ENCODE results near the gene CACNA2D1.

Gene CACNA2D1

DNA sequence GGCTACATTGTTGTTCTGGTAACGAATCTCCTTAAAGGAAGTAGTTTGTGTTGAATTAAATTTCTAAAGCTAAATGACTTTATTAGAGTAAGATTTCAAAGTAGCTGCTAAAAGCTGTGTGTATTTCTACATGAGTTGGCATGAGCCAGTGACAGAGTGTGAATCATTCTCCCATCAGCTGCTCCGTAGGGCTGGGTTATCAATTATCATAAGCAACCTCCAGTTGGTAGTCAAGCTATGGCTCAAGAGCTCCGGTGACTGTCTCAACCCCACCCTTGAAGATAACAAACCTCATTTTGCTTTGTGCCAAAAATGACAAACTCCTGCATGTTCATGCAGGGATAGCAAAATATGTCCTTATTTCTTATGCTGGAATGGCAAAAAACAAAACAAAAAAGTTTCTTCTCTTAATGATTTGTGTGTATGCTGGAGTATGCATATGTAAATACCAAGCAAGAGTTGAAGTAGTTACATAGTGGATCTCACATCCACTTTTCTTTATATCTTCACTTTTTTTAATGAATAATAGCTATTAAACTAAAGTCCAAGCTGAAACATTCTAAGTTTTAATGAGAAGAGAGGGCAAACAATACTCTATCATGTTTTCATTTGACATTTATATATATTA is 249.4 kb downstream of the CACNA2D1 start:
- Histone ChIP-seq H3K9me3 (ENCODE audit: control insufficient read depth, low read length) (no peaks in the 10 kb centered on the region), H3K9ac (ENCODE audit: low read length) (no peak overlapping the region), H3K4me1 (ENCODE audit: control insufficient read depth, insufficient read depth, low read length) (peaks cover 1% of the 10 kb centered on the region), H3K36me3 (ENCODE audit: control insufficient read depth, insufficient read depth, low read length) (no peaks in the 10 kb centered on the region), H3K4me3 (ENCODE audit: low read length) (no peak overlapping the region), H3K27me3 (ENCODE audit: control insufficient read depth, insufficient read depth, low read length) (no peaks in the 10 kb centered on the region)

DNA sequence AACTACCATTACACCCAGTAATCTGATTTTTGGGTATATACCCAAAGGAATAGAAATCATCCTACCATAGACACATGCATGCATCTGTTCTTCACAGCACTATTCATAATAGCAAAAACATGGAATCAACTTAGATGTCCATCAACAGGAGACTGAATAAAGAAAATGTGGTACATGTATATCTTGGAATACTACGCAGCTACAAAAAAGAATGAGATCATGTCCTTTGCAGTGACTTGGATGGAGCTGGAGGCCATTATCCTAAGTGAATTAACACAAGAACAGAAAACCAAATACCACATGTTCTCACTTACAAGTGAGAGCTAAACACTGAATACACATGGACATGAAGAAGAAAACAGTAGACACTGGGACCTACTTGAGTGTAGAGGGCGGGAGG is 254.9 kb downstream of the CACNA2D1 start:
- Histone ChIP-seq H3K4me1 (ENCODE audit: control insufficient read depth, insufficient read depth, low read length) (no peaks in the 10 kb centered on the region), H3K9ac (ENCODE audit: low read length) (no peak overlapping the region), H3K4me3 (ENCODE audit: low read length) (no peak overlapping the region)

DNA sequence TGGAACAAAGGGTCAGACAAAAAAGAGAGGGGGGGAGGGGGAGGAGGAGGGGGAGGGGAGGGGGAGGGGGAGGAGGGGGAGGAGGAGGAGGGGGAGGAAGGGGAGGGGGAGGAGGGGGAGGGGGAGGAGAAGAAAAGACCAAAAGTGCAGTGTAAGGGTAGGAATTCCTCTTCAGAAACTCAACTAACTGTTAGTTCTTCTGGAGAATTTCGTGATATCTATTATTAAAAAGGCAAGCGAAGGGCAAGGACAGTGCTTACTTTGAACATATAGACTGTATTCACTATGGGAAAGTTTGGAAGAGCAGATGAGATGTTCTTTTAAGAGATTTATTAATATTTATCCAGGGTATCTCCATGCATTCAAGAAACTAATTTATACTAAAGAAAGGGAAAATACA is 258.1 kb downstream of the CACNA2D1 start:
- no peak overlapping the region for H3K4me3 ChIP-seq (ENCODE audit: low read length)
- no peaks in the 10 kb centered on the region for H3K36me3 ChIP-seq (ENCODE audit: control insufficient read depth, insufficient read depth, low read length)
- H3K9me3 ChIP-seq (ENCODE audit: control insufficient read depth, low read length): no peaks in the 10 kb centered on the region
- no peak overlapping the region for H3K9ac ChIP-seq (ENCODE audit: low read length)
- H3K27me3 ChIP-seq (ENCODE audit: control insufficient read depth, insufficient read depth, low read length): no peaks in the 10 kb centered on the region
- no peaks in the 10 kb centered on the region for H3K4me1 ChIP-seq (ENCODE audit: control insufficient read depth, insufficient read depth, low read length)

More for the DNA sequence above, 254.9 kb downstream of the CACNA2D1 start:
- H3K36me3 ChIP-seq (ENCODE audit: control insufficient read depth, insufficient read depth, low read length): no peaks in the 10 kb centered on the region
- no peaks in the 10 kb centered on the region for H3K9me3 ChIP-seq (ENCODE audit: control insufficient read depth, low read length)
- no peaks in the 10 kb centered on the region for H3K27me3 ChIP-seq (ENCODE audit: control insufficient read depth, insufficient read depth, low read length)

DNA sequence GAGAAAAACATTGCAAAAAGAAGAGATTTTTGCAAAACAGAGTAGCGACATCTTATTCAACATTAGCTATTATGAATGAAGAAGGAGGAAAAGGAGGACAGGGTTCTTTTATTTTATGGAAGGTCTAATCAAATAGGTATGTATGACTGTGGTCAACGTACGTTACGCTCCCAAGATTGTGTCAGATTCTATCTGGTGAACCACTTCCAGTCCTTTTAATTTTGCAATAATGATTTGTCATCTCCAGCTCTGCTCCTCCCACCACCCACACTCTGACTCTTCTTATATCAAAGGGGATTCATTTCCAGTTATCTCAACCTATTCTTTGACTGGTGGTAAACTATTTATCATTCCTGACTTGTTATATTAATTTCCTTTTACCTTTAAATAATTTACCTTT is 259.9 kb downstream of the CACNA2D1 start:
- no peak overlapping the region for H3K4me3 ChIP-seq (ENCODE audit: low read length)
- H3K4me1 ChIP-seq (ENCODE audit: control insufficient read depth, insufficient read depth, low read length): no peaks in the 10 kb centered on the region
- H3K36me3 ChIP-seq (ENCODE audit: control insufficient read depth, insufficient read depth, low read length): no peaks in the 10 kb centered on the region
- no peaks in the 10 kb centered on the region for H3K27me3 ChIP-seq (ENCODE audit: control insufficient read depth, insufficient read depth, low read length)
- H3K9ac ChIP-seq (ENCODE audit: low read length): no peak overlapping the region
- H3K9me3 ChIP-seq (ENCODE audit: control insufficient read depth, low read length): no peaks in the 10 kb centered on the region

DNA sequence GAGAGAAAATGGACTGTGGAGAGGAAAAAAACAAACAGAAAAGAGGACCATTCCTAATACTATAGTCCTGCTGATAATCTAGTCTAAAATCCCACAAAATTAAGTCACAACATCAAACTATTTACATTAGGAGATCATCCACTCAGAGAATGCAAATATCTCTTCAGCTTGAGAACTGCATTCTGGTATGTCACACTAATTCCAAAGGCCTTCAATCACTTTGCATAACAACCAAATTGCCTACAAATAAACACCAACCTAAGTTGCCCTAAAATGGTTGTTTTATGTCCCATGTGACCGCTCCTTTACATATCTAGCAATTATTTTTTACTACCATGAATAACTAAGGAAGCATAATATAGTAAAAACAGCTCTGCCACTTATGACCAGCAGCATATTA is 264.3 kb downstream of the CACNA2D1 start:
- Histone ChIP-seq H3K9me3 (ENCODE audit: control insufficient read depth, low read length) (no peaks in the 10 kb centered on the region), H3K4me1 (ENCODE audit: control insufficient read depth, insufficient read depth, low read length) (no peaks in the 10 kb centered on the region), H3K4me3 (ENCODE audit: low read length) (no peak overlapping the region), H3K9ac (ENCODE audit: low read length) (no peak overlapping the region), H3K36me3 (ENCODE audit: control insufficient read depth, insufficient read depth, low read length) (no peaks in the 10 kb centered on the region), H3K27me3 (ENCODE audit: control insufficient read depth, insufficient read depth, low read length) (no peaks in the 10 kb centered on the region)

DNA sequence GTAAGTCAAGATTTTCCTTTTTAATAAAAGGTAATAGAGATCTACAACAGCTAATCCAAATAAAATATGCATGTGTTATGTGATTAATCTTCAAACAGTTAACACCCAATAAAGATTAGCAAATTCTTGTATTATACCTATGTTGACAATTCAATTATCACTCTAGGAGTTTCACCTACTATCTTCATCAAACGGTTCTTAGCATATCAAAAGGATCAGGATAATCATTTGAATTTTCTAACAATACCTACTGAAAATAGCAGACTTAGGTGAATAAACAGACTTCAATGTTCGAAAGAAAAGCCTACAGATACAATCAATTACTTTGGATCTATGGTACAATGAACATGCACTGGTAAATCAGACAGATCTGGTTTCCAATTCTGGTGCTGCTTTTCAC is 268.3 kb downstream of the CACNA2D1 start:
- Histone ChIP-seq H3K9me3 (ENCODE audit: control insufficient read depth, low read length) (no peaks in the 10 kb centered on the region), H3K9ac (ENCODE audit: low read length) (no peak overlapping the region), H3K4me3 (ENCODE audit: low read length) (no peak overlapping the region), H3K4me1 (ENCODE audit: control insufficient read depth, insufficient read depth, low read length) (no peaks in the 10 kb centered on the region), H3K27me3 (ENCODE audit: control insufficient read depth, insufficient read depth, low read length) (no peaks in the 10 kb centered on the region), H3K36me3 (ENCODE audit: control insufficient read depth, insufficient read depth, low read length) (no peaks in the 10 kb centered on the region)

DNA sequence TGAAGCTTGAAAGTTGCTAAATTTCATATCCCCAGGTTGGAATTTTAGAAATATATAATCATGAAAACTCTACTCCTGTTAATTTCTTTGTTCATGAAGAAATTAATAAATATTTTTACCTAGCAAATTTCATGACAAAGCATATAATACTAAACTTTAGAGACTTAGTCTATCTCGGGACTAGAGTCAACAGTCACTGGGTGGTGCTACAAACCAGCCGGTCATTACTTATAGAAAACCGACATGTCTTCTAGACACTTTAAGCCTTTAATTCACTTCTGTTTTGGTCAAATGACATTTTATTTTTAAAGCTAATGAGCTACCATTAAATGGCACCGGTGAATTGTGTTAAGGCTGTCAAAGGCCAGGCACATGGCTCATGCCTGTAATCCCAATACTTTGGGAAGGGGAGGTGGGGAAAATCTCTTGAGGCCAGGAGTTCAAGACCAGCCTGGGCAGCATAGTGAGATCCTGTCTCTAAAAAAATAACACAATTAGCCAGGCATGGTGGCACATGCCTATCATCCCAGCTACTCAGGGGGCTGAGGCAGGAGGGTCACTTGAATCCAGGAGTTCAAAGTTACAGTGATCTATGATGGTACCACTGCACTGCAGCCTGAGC is 270.1 kb downstream of the CACNA2D1 start:
- Histone ChIP-seq H3K4me1 (ENCODE audit: control insufficient read depth, insufficient read depth, low read length) (no peaks in the 10 kb centered on the region), H3K27me3 (ENCODE audit: control insufficient read depth, insufficient read depth, low read length) (no peaks in the 10 kb centered on the region), H3K9ac (ENCODE audit: low read length) (no peak overlapping the region), H3K4me3 (ENCODE audit: low read length) (no peak overlapping the region), H3K36me3 (ENCODE audit: control insufficient read depth, insufficient read depth, low read length) (no peaks in the 10 kb centered on the region), H3K9me3 (ENCODE audit: control insufficient read depth, low read length) (no peaks in the 10 kb centered on the region)

DNA sequence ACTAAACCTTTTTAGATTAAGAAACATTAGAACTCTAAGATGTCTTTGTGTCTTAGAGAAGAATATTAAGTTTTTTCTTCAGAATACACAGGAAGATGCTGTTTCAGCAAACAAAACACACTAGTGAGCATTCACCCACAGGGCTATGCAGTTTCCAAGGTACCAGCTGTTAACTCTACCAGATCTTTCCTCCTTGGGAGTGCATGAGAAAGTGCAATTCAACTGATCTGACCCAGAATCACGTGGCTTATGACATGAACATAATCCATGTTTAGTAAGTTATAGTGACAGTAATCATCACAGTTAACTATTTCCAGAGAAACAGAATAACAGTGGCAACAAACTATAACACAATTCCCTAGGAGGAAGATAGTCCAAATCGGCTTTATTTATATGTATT is 270.7 kb downstream of the CACNA2D1 start:
- Histone ChIP-seq H3K9ac (ENCODE audit: low read length) (no peak overlapping the region), H3K36me3 (ENCODE audit: control insufficient read depth, insufficient read depth, low read length) (no peaks in the 10 kb centered on the region), H3K27me3 (ENCODE audit: control insufficient read depth, insufficient read depth, low read length) (no peaks in the 10 kb centered on the region), H3K4me3 (ENCODE audit: low read length) (no peak overlapping the region), H3K9me3 (ENCODE audit: control insufficient read depth, low read length) (no peaks in the 10 kb centered on the region), H3K4me1 (ENCODE audit: control insufficient read depth, insufficient read depth, low read length) (no peaks in the 10 kb centered on the region)

DNA sequence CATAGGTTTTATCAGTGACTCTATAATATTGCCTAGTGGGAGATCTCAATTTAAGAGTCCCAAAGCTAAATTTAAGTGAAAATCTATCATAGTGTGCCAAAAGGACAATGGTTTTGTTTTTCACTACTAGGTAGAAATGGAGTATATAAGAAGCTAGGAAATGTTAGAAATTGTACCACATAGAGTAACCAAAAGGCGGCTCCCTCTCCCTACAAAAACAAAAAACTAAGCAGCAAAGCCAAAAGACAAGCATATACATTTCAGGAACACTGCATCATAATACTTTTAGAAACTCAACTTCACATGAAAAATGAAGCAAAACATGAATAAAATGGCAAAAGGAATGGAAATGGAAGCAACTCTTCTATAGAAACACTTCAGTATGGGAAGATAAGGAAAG is 271.6 kb downstream of the CACNA2D1 start:
- no peaks in the 10 kb centered on the region for H3K9me3 ChIP-seq (ENCODE audit: control insufficient read depth, low read length)
- H3K9ac ChIP-seq (ENCODE audit: low read length): no peak overlapping the region
- H3K4me1 ChIP-seq (ENCODE audit: control insufficient read depth, insufficient read depth, low read length): no peaks in the 10 kb centered on the region
- no peaks in the 10 kb centered on the region for H3K27me3 ChIP-seq (ENCODE audit: control insufficient read depth, insufficient read depth, low read length)
- H3K36me3 ChIP-seq (ENCODE audit: control insufficient read depth, insufficient read depth, low read length): no peaks in the 10 kb centered on the region
- H3K4me3 ChIP-seq (ENCODE audit: low read length): no peak overlapping the region

DNA sequence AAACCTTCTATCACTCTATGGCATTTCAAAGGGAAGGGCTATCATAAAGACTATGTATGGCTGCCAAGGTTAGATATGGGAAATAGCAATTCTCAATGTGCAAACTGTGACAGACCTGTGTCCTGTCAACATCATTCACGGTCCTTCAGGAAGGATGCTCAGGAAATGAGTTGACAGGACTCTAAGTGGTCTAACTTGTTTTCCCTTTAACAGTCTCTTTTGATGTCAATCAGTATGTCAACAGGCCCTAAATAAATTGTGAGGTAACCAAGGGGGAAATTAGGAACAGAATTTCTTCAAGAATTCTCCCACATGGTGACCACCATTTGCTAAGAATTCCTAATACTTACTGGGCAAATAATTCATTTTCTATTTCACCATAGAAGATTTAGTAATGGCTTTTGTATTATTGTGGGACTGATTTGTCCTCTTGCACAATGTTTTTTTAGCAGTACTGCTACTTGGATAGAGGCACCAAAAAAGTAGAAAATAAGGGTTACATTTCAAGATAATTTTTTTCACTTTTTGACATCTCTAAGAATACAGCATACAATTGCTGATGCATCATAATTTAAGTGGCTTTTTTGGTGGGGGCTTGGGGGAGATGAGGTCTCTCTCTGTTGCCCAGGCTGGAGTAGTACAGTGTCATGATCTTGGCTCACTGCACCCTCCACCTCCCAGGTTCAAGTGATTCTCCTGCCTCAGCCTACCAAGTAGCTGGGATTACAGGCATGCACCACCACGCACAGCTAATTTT is 275.8 kb downstream of the CACNA2D1 start:
- Histone ChIP-seq H3K27me3 (ENCODE audit: control insufficient read depth, insufficient read depth, low read length) (no peaks in the 10 kb centered on the region), H3K4me3 (ENCODE audit: low read length) (no peak overlapping the region), H3K4me1 (ENCODE audit: control insufficient read depth, insufficient read depth, low read length) (no peaks in the 10 kb centered on the region), H3K36me3 (ENCODE audit: control insufficient read depth, insufficient read depth, low read length) (no peaks in the 10 kb centered on the region), H3K9me3 (ENCODE audit: control insufficient read depth, low read length) (no peaks in the 10 kb centered on the region), H3K9ac (ENCODE audit: low read length) (no peak overlapping the region)

DNA sequence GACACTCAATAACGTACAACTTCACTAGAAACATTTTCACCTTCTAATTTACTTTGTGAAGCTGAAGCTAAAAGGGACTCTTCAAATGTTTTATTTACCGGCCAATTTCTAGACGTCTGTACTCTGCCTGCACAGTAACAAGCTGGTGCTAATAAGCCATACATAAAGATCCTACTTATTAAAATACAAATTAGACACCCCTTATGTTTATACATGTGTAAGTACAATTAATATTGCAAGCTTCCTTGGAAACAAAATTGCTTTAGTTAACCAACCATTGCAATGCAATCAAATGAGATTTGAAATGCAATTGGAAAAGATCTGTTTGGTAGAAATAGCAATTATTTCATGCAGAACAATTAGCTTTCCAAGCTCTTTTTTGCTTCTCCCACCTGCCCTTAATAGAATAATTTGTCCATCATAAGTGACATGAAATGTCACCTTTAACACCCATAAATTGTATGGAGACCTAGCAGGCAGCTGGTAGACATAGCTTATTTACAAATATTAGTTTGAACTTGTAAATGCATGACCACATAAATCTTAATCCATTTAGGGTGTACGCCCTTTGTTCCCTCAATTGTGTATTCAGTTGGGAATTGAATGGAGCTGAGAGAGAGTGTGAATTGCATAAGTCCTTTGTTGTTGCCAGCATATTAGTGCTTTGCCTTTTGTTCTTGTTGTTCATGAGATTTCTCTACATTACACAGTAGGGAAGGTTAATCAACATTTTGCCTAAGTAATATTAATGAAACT is 277.1 kb downstream of the CACNA2D1 start:
- Histone ChIP-seq H3K4me3 (ENCODE audit: low read length) (no peak overlapping the region), H3K27me3 (ENCODE audit: control insufficient read depth, insufficient read depth, low read length) (no peaks in the 10 kb centered on the region), H3K9ac (ENCODE audit: low read length) (no peak overlapping the region), H3K36me3 (ENCODE audit: control insufficient read depth, insufficient read depth, low read length) (no peaks in the 10 kb centered on the region), H3K9me3 (ENCODE audit: control insufficient read depth, low read length) (no peaks in the 10 kb centered on the region), H3K4me1 (ENCODE audit: control insufficient read depth, insufficient read depth, low read length) (no peaks in the 10 kb centered on the region)

DNA sequence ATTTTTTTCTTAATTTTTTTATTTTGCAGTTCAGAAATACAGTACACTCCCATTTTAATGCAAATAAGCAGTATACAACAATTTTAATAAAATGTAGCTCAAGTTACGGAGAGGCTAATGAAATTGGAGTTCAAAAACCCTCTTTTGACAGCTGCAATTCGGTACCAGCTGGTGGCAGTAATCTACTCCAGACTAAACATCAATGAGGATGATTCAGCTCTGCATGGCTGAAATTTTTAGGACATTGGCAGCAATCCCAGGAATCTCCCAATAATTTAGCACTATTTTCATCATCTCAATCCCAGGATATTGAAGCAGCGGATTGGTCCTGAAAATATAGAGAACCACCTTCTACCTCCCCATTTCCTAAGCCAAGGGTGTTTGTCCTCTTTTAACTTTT is 278.8 kb downstream of the CACNA2D1 start:
- Histone ChIP-seq H3K36me3 (ENCODE audit: control insufficient read depth, insufficient read depth, low read length) (no peaks in the 10 kb centered on the region), H3K27me3 (ENCODE audit: control insufficient read depth, insufficient read depth, low read length) (no peaks in the 10 kb centered on the region), H3K4me3 (ENCODE audit: low read length) (no peak overlapping the region), H3K4me1 (ENCODE audit: control insufficient read depth, insufficient read depth, low read length) (no peaks in the 10 kb centered on the region), H3K9me3 (ENCODE audit: control insufficient read depth, low read length) (no peaks in the 10 kb centered on the region), H3K9ac (ENCODE audit: low read length) (no peak overlapping the region)
